GM19025 (cell line): ENCODE measurements around the gene MBNL1.

Experiments
- ATAC-seq: cut with Tn5 transposase; IDR thresholded peaks from one replicate; pipeline ENCODE4 v1.9.1; 2021; ENCODE audit warnings: mild to moderate bottlenecking, low read depth, moderate library complexity; ENCODE audit not compliant: unreplicated experiment

Gene MBNL1

DNA sequence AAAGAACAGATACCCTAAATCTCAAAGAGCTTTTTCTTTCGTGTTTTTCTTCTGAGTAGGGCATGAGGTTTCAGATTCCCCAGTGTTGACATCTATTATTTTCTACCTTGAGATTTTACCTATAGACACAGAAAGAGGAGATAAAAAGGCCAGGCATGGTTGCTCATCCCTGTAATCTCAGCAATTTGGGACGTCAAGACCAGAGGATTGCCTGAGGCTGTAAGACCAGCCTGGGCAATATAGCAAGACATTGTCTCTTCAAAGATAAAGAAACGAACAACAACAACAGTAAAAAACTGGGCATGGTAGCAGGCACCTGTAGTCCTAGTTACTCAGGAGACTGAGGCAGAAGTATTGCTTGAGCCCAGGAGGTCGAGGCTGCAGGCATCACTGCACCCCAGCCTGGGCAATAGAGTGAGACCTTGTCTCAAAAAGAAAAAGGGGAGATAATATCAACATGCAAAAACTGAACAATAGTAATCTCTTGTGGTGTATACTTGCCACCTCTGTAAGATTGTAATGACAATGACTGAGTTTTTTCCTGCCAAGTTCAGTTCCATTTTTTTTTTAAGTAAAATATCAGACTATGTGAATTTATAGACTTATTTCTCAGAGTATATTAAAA lies 71.3 kb downstream of the MBNL1 start:
- no peak for ATAC-seq

DNA sequence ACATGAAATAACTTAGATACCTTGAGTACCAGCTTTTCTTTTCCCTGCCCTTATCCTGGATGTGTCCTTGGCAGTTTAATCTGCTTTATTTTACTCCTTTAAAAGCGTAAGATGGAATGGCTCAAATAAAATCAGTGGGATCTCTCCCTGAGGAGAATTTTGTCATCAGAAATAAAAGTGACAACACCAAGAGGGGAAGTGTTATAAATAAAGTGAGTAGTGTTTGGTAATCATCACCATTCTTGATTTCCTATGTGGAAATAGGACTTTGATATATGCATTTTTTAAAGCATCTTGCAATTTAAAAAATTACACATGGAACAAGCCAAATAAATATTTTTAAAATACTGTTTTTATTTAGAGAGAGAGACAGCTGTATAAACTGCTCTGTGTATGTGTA lies 76.5 kb downstream of the MBNL1 start:
- no peak for ATAC-seq

DNA sequence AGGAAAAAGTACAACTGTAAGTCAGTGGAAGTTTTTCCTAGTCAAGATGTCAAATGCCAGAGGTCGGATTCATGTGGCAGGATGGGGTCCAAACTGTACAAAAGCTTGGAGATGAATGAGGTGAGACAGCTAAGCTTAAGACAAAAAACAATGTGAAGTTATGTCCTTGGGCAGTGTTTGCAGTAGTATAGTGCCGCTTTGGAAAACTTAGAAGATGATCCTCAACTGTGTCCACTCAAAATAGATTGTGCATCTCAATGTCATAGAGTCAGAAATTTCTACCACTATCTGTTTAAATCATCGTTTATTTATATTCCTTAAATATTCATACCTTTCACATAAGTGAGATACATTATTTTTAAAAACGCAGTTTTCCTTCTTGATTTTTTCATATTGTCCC lies 77.3 kb downstream of the MBNL1 start:
- no peak for ATAC-seq

DNA sequence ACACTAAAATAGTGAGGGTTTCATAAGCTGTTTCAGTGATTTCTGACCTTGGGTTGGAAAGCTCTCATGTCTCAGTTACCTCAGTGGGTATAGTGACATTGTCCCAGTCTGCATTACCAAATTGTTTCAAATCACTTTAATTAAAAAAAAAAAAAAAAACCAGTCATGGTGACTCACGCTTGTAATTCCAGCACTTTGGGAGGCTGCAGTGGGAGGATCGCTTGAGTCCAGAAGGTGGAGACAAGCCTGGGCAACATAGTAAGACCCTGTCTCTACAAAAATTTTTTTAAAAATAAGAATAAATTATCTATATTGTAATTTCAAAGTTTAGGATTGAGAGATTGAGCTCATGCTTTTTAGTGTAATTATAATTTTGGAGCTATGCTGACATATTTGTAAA lies 78.0 kb downstream of the MBNL1 start:
- no peak for ATAC-seq

DNA sequence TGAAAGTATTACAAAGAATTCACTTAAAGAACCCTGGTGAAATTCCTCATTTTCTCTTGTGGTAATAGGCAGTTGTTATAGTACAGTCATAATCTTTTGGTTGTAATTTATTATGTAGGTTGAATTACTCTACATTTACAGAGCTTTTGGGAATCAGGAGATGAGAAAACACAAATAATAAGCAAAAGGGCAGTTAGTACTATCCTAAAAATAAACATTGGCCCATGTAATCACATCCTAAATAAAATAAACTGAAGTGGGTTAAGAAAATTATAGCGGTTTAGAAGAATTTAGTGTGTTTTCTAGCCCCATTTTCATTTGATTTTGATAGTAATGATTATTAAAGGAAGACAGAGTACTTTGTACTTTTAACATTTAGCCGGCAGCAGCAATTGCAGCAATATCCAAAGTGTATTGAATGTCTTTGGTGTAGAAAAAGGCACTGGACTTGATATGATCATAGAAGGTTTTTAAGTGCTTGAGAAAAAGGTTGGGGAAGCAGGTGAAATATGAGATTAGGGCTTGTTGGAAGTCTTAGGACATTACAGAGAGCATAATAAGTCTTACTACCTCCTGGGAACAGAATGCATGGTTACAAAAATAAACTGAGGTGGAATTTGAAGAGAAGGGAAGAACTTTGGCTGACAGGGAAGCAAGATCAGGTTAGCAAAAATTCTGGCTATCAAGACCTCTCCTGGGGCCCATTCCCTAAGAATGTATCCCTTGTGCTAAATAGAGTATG lies 79.9 kb downstream of the MBNL1 start:
- ATAC-seq, result no peak

DNA sequence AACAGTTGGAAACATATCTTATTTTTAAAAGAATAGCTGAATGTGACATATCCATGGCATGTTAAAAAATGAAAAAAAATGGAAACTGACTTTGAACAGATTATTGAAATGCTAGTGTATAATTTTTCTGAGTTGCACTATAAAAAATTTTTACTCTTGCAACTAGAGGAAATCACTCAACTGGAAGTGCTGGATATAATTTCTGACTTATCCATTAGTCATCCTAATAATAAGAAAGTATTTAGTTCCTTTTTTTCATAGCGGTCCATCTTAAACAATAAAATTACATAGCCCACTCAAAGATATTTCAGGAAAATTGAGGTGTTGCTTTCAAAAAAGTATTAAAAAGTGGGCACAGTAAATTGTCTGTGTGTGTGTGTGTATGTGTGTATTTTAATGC lies 80.7 kb downstream of the MBNL1 start:
- no peak for ATAC-seq

DNA sequence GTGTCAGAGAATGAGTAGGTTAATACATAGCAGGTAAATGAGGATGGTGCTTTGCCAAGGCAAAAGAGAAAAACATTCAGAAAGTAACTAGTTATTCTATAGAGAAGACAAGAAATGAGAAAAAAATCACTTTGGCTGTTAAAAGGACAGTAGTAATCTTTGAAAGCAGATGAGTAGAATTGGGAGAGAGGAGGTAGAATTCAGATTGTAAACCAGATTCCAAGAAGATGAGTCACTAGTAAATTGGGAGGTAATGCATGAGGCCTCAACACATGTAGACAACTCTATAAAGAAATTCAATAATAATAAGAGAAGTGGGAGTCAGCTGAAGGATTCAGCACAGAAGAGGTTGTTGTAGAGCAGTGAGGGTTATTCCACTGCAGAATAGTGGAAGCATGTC lies 81.4 kb downstream of the MBNL1 start:
- no peak for ATAC-seq

DNA sequence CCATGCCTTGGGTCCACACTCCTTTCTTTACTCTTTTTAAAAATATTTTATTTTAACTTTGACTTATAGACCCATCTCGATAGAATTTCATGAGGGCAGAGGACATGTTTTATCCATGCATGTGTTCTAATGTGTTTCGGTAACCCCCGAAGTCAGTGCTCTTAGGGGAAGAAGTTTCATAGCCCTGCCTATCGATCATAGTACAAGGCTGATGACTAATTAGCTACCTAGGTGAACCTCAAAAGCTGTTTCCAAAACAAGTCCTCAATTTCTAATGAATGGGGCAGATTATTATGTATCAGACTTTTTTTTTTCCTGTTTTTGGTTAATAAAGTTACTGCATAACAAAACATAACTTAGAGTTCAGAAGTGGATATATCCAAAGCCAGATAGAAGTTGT lies 82.0 kb downstream of the MBNL1 start:
- no peak for ATAC-seq

DNA sequence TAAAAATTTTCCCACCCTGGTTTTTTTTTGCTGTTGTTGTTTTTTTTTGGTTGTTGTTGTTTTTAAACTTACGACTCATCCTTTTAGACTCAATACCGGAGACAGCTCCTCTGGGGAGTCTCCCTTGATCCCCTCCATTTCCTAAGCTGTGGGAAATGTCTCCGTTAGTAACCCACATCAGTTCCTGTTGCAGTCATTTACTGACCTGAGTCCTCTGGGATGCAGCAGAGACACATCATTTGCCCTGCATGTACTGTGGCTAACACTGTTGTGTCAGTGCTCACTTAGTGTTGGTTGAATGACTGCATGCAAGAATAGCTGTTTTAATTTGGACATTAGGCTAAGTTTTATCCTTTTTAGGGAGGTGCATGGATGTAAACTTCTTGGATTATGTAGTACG lies 83.8 kb downstream of the MBNL1 start:
- ATAC-seq, result no peak

DNA sequence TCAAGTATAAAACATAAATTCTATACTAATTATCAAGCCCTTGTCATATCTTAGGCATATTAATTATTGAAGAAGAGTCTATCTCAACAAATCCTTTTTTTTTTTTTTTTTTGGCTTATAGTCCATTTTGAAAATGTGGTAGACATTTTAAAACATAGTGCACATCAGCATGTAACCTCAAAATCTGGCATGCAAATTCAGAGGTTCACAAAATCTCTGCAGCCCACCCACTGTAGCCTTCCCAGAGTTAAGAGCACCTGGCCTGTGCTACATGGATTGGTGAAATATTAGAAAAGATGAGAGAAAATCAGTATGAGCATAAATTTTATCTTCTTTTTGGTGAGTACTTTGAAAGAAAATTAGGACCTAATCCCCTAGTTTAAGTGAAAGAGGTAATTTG lies 84.8 kb downstream of the MBNL1 start:
- no peak for ATAC-seq

DNA sequence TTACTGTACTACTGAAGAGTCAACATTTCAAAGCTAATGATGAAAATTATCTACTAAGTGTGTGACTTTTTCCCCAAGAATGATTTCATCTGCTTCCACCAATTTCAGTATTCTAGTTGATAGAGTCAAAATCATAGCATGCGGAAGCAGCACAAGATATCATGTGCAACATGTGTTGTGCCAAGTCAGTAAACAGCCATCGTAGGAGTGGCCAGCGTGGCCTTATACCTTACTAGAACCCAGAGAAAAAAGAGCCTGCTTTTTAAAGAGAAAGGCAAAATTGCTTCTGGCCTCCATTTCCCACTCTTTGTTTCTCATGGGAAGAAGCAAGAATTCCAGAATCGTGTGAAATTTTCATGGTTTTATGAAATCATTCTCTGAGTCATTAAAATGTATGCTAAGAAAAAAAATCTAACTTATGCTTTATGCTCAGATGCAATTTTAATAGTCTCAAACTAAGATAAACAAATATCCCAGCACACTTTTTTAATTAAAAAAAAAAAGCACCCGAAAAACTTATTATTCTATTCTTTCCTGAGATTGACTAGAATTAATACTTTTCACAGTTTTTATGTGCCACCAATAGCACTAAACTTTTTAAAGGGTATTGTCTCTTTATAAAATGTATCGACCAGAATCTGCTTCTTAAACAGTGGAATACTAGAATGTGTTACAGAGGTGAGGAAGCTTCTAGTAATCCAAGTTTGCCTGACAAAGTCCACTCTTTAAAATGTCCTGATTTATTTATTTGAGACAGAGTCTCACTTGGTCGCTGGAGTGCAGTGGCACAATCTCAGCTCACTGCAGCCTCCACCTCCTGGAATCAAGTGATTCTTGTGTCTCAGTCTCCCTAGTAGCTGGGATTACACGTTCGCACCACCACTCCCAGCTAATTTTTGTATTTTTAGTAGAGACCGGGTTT lies 87.3 kb downstream of the MBNL1 start:
- ATAC-seq, result no peak

DNA sequence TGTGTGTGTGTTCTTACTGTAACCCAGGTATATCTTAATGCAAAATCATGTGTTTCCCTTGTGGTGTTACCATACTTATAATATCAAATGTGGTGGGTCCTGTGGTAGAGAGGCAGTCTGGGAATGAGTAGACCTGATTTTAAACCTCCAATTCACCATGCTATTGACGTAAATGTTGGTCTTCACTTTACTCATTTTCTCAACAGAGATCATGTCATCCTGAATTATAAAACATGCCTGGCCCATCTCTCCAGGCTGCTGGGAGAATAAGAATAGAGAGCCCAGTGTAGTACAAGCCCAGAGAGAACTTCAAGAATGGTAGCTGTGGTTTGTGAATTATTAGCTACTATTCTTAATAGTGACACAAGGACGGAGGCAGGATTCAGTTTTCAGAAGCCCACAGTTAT lies 88.1 kb downstream of the MBNL1 start:
- ATAC-seq, result peak; percentile 60

DNA sequence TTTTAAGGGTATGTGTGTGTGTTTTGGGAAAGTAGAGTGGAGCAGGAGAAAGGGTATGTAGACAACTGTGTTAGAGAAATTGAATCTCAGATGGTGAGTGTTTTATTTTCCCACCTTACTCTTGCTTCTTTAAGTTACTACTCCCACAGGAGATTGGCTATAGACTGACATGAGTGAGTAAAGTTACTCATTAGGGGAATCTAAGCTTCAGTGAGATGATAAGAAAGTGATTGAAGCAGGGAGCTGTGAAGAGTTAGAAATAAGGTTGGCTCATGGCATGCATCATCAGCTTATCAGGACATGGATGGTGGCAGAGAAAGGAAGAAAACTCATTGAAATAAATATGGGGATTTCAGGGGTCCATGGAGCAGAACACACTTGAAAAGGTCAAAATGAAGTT lies 88.9 kb downstream of the MBNL1 start:
- no peak for ATAC-seq

DNA sequence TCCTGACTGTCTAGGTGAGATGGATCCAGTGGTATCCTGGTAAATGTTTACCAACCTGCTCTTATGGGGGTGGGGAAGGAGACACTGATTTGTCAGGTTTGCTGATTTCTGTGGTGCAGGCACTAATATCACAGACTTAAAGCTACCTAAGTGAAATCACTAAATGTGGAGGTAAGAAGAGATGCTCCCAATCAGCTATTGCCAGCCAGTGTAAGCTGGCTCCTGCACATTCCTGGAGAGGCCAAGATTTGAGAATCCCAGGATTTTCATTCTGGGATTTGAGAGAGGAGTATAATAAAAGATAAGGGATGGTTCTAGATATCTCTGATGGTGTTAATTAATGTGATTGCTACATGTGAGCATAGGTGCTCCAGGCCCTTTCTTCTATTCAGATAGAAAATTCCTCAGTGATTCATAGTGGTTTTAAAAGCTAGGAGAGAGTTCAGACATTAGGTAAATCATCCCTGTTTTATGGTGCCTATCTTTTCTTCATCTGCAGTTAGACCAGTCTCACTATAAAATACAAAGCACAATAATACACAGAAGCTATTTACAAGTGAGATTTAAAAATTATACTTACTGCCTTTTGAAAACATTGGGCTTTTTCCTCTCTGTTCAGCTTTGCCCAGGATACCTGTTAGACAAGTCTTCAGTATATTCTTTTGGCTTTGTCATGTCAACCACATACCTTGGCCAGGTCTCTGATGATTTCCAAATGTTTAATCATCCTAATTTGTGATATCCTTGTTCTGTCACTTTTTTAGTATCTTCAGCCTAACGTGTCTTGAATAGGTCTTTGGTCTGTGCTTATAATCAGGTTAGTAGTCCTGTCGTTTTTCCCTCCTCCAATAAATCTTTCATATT lies 90.9 kb downstream of the MBNL1 start:
- ATAC-seq, result no peak

DNA sequence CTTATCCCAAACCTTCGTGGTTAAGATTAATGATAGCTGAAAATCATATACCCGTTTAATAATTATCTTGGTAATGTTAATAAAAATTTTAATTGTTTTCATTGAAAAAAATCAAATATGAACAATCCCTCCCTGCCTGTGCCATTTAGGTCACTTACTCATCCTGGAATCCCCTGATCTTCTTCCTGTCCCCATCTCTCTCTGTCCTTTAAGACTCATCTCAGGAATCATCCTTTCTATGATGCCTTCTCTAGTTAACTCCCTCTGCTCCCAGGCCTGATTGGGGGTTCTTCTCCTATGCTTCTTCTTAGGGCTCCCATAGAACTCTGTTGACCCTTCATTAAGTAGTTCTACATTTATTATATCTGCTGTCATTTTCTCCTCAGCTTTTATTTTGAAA lies 91.6 kb downstream of the MBNL1 start:
- no peak for ATAC-seq

DNA sequence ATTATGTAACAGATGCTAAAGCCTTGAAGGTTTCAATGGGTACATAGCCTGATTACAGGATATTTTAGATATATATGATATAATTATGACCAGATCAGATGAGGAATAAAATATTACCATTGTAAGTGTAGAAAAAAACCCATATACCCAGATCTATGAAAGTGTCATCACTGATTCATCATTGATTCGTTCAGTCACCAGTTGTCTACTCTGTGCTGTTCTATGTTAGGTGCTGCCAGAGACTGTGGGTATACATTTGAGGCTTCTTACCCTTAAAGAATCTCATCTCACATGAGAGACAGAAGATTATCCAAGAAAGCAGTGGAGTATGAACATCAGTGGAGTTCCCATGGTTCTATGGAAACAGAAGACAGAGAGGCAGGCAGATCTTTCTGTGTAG lies 92.2 kb downstream of the MBNL1 start:
- ATAC-seq, result no peak

DNA sequence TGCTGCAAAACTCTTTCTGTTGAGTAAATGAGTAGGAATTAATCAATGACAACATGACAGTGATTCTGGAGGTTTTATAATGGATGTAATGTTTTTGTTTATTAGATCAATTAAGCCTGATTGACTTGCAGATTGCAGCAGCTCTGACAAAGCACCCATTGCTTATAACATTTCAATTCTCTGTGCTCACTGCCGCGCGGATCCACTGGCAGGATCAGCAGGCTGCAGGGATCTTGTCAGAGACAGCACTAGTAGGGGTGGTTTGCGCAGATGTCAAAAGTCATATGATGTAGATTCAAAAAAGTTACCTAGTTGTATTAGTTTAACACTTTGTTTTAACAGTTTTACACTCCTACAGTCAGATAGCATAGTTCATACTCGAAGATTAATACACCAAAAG lies 93.4 kb downstream of the MBNL1 start:
- no peak for ATAC-seq

DNA sequence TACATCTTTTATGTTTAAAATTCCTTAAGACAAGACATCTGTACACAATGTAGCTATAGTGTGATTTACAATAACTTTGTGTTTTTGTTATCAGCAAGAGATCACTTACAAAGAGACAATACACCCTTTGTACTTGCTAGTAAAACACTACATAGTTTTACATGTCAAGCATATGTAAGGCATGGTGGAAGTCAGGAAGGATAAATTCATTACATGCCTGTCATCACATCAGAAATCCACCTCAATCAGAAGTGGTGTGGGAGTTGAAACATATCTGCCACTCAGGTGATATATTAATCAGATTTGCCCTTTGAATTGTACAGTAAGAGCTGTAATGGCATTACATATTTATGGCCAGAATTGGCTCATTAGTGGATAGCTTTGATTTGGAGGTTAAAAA lies 95.5 kb downstream of the MBNL1 start:
- no peak for ATAC-seq

DNA sequence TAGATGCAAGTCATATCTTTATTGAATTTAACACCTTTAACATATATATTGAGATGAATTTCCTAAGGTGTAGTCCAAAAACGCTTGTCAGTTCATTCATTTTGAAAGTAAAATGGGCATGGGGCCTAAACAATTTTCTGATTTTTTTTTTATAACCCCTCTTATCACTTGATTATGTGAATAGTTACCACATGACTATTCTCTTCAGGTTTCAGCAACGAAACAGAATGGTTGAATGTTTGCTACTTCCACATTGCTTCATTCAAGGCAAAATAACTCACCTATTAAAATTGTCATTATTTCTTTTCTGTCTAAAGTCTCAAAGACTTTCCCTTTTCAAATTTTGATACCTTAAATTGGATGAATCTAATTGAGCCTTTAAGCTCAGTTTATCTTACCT lies 96.4 kb downstream of the MBNL1 start:
- ATAC-seq, result no peak

DNA sequence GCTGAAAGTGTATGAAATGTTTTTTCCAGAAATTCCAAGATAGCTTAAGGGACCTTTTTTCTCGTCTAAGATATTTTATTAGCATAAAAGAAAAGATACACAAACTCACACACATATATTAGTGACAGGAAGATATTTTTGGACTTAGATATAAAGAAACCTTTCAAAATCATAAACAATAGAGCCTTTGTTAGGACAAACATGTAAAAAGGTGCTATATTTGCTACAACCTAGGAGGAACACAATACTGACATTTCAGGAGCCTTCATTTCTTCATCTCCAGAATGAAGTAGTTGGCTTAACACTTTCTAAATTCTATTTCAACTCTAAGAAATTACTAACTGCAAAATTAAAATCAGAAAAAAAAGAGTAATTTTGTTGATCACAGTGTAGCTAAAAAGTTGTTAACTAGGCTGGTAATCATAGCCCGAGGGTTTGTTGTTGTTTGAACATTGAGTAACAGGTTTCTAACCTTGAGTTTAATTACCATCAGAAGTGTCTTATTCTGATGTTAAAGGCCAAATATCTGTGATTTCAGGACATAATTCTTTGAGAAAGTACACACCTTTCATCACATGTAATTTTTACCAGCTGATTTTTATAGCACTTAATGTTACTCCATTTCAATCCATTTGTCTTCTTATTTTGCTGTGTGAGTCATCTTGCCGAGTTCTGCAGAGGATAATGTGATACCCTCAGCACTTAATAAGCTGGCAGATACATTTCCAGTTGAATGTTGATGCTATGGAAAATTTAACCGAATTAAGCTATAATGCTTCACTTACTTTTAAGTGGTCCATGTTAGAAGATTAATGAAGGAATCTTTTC lies 97.3 kb downstream of the MBNL1 start:
- ATAC-seq, result no peak
